Measurements from ENCODE around the gene LTB4R2. TPM values are rescaled to one million over a fixed set of nuclear protein-coding genes. Genes with fewer than 3 reads are reported as not detected.

Gene LTB4R2
- total and polyA plus RNA-seq, 2 experiments from 2014 or later = 0.40 to 12.6 TPM

DNA sequence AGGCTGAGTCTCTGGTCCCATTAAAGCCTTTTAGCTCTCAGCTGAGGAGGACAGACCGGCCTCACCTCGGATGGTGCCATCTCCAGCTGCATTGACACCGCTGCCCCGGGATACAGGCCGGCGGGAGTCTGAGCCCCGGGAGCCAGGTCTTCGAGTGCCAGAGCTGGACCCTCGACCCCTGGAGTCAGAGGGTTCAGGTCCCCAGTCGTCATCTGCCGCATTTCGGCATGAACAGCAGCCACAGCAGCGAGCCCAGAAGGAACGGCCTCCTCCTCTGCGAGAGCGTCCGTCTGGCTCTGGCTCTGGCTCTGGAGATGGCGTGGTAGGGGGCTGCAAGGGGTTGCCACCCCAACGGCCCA is 48.0 kb upstream of the LTB4R2 start:
- no peak overlapping the region for H3K4me3 Mint-ChIP-seq
- peaks cover under 1% of the 10 kb centered on the region; the same call in 2 of the 3 replicates for H3K36me3 Mint-ChIP-seq (ENCODE audit: low read depth)
- no peak overlapping the region for H3K27ac Mint-ChIP-seq
- ATAC-seq (no peak), DNase-seq (ENCODE audit: low spot score) (no peak)
- Histone ChIP-seq H3K27me3 (ENCODE audit: insufficient read depth) (no peaks in the 10 kb centered on the region), H3K4me1 (ENCODE audit: insufficient read depth) (no peaks in the 10 kb centered on the region), H3K79me2 (replicated peaks; ENCODE audit: insufficient read depth) (no peaks in the 10 kb centered on the region), H3K27ac (ENCODE audit: low read depth) (no peak overlapping the region), H3K9me2 (ENCODE audit: insufficient read depth) (no peaks in the 10 kb centered on the region), H2AFZ (no peak overlapping the region), H3K4me3 (no peak overlapping the region), H3K4me2 (no peak overlapping the region), H4K20me1 (replicated peaks; ENCODE audit: insufficient read depth) (no peaks in the 10 kb centered on the region), H3F3A (replicated peaks; ENCODE audit: low read depth) (no peaks in the 10 kb centered on the region), H3K36me3 (ENCODE audit: insufficient read depth) (no peaks in the 10 kb centered on the region)
- peaks cover 7% of the 10 kb centered on the region; the same call in 2 of the 3 replicates for H3K4me1 Mint-ChIP-seq
- H3K9me3 Mint-ChIP-seq = no peaks in the 10 kb centered on the region
- TF ChIP-seq STAT1 (IDR thresholded peaks at IDR 0.05; ENCODE audit: unreplicated experiment) = no peak
- no peak for TF ChIP-seq NANOG (IDR thresholded peaks at IDR 0.05; ENCODE audit: borderline replicate concordance)
- no peak for TF ChIP-seq EZH2 (IDR thresholded peaks at IDR 0.05; ENCODE audit: low read depth, unreplicated experiment)
- TF ChIP-seq, protein P1, sequence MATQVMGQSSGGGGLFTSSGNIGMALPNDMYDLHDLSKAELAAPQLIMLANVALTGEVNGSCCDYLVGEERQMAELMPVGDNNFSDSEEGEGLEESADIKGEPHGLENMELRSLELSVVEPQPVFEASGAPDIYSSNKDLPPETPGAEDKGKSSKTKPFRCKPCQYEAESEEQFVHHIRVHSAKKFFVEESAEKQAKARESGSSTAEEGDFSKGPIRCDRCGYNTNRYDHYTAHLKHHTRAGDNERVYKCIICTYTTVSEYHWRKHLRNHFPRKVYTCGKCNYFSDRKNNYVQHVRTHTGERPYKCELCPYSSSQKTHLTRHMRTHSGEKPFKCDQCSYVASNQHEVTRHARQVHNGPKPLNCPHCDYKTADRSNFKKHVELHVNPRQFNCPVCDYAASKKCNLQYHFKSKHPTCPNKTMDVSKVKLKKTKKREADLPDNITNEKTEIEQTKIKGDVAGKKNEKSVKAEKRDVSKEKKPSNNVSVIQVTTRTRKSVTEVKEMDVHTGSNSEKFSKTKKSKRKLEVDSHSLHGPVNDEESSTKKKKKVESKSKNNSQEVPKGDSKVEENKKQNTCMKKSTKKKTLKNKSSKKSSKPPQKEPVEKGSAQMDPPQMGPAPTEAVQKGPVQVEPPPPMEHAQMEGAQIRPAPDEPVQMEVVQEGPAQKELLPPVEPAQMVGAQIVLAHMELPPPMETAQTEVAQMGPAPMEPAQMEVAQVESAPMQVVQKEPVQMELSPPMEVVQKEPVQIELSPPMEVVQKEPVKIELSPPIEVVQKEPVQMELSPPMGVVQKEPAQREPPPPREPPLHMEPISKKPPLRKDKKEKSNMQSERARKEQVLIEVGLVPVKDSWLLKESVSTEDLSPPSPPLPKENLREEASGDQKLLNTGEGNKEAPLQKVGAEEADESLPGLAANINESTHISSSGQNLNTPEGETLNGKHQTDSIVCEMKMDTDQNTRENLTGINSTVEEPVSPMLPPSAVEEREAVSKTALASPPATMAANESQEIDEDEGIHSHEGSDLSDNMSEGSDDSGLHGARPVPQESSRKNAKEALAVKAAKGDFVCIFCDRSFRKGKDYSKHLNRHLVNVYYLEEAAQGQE (IDR thresholded peaks at IDR 0.05; ENCODE audit: unreplicated experiment) = no peak
- TF ChIP-seq POLR2AphosphoS5 (IDR thresholded peaks at IDR 0.05; ENCODE audit: low read depth) = no peak
- TF ChIP-seq, protein P2, sequence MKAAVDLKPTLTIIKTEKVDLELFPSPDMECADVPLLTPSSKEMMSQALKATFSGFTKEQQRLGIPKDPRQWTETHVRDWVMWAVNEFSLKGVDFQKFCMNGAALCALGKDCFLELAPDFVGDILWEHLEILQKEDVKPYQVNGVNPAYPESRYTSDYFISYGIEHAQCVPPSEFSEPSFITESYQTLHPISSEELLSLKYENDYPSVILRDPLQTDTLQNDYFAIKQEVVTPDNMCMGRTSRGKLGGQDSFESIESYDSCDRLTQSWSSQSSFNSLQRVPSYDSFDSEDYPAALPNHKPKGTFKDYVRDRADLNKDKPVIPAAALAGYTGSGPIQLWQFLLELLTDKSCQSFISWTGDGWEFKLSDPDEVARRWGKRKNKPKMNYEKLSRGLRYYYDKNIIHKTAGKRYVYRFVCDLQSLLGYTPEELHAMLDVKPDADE (IDR thresholded peaks at IDR 0.05) = no peak
- TF ChIP-seq, protein P3, sequence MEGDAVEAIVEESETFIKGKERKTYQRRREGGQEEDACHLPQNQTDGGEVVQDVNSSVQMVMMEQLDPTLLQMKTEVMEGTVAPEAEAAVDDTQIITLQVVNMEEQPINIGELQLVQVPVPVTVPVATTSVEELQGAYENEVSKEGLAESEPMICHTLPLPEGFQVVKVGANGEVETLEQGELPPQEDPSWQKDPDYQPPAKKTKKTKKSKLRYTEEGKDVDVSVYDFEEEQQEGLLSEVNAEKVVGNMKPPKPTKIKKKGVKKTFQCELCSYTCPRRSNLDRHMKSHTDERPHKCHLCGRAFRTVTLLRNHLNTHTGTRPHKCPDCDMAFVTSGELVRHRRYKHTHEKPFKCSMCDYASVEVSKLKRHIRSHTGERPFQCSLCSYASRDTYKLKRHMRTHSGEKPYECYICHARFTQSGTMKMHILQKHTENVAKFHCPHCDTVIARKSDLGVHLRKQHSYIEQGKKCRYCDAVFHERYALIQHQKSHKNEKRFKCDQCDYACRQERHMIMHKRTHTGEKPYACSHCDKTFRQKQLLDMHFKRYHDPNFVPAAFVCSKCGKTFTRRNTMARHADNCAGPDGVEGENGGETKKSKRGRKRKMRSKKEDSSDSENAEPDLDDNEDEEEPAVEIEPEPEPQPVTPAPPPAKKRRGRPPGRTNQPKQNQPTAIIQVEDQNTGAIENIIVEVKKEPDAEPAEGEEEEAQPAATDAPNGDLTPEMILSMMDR (conservative IDR thresholded peaks at IDR 0.05; ENCODE audit: low read depth in 2 of 2) = no peak
- no peak for TF ChIP-seq ZNF331 (CRISPR knock-in tag; IDR thresholded peaks at IDR 0.05; ENCODE audit: low read depth)
- no peak for TF ChIP-seq ZNF114 (CRISPR knock-in tag; IDR thresholded peaks at IDR 0.05)
- no peak for TF ChIP-seq EZH2phosphoT487 (IDR thresholded peaks at IDR 0.05; ENCODE audit: unreplicated experiment)
- TF ChIP-seq CREB1 (CRISPR knock-in tag; IDR thresholded peaks at IDR 0.05; ENCODE audit: low read depth) = no peak
- no peak for TF ChIP-seq JUNB (IDR thresholded peaks at IDR 0.05; ENCODE audit: unreplicated experiment)
- TF ChIP-seq, protein P4, sequence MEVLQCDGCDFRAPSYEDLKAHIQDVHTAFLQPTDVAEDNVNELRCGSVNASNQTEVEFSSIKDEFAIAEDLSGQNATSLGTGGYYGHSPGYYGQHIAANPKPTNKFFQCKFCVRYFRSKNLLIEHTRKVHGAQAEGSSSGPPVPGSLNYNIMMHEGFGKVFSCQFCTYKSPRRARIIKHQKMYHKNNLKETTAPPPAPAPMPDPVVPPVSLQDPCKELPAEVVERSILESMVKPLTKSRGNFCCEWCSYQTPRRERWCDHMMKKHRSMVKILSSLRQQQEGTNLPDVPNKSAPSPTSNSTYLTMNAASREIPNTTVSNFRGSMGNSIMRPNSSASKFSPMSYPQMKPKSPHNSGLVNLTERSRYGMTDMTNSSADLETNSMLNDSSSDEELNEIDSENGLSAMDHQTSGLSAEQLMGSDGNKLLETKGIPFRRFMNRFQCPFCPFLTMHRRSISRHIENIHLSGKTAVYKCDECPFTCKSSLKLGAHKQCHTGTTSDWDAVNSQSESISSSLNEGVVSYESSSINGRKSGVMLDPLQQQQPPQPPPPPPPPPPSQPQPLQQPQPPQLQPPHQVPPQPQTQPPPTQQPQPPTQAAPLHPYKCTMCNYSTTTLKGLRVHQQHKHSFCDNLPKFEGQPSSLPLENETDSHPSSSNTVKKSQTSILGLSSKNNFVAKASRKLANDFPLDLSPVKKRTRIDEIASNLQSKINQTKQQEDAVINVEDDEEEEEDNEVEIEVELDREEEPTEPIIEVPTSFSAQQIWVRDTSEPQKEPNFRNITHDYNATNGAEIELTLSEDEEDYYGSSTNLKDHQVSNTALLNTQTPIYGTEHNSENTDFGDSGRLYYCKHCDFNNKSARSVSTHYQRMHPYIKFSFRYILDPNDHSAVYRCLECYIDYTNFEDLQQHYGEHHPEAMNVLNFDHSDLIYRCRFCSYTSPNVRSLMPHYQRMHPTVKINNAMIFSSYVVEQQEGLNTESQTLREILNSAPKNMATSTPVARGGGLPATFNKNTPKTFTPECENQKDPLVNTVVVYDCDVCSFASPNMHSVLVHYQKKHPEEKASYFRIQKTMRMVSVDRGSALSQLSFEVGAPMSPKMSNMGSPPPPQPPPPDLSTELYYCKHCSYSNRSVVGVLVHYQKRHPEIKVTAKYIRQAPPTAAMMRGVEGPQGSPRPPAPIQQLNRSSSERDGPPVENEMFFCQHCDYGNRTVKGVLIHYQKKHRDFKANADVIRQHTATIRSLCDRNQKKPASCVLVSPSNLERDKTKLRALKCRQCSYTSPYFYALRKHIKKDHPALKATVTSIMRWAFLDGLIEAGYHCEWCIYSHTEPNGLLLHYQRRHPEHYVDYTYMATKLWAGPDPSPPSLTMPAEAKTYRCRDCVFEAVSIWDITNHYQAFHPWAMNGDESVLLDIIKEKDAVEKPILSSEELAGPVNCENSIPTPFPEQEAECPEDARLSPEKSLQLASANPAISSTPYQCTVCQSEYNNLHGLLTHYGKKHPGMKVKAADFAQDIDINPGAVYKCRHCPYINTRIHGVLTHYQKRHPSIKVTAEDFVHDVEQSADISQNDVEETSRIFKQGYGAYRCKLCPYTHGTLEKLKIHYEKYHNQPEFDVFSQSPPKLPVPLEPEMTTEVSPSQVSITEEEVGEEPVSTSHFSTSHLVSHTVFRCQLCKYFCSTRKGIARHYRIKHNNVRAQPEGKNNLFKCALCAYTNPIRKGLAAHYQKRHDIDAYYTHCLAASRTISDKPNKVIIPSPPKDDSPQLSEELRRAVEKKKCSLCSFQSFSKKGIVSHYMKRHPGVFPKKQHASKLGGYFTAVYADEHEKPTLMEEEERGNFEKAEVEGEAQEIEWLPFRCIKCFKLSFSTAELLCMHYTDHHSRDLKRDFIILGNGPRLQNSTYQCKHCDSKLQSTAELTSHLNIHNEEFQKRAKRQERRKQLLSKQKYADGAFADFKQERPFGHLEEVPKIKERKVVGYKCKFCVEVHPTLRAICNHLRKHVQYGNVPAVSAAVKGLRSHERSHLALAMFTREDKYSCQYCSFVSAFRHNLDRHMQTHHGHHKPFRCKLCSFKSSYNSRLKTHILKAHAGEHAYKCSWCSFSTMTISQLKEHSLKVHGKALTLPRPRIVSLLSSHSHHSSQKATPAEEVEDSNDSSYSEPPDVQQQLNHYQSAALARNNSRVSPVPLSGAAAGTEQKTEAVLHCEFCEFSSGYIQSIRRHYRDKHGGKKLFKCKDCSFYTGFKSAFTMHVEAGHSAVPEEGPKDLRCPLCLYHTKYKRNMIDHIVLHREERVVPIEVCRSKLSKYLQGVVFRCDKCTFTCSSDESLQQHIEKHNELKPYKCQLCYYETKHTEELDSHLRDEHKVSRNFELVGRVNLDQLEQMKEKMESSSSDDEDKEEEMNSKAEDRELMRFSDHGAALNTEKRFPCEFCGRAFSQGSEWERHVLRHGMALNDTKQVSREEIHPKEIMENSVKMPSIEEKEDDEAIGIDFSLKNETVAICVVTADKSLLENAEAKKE (CRISPR knock-in tag; IDR thresholded peaks at IDR 0.05) = no peak
- H3K27me3 Mint-ChIP-seq (ENCODE audit: insufficient read depth, low read depth, poor library complexity) = peaks cover 14% of the 10 kb centered on the region

Measured in GM23338 (cell line).